Left lung (tissue), 10 donors: ENCODE data around the gene YIF1A. TPM values are rescaled to one million over a fixed set of nuclear protein-coding genes. Genes with fewer than 3 reads are reported as not detected.

ENCODE experiments used
- ATAC-seq: fragments of 200-7000 bp; cut with Tn5 transposase; one replicate; pipeline ENCODE4 v1.9.1; 2020; ENCODE audit warnings: moderate library complexity
- DNase-seq, 4 donors: peaks; one replicate each; pipeline ENCODE4 v3.0.0-alpha.2; 2013 to 2020
- H3K27ac ChIP-seq, 2 donors: fragments of 200-600 bp; sonication (generic) in 1 of 2; one replicate each; pipeline versions ENCODE4 v1.5.0 to v1.8.0; 2020 to 2021
- H3K27me3 ChIP-seq, 2 donors: fragments of 200-600 bp; sonication (generic) in 1 of 2; one replicate each; pipeline versions ENCODE4 v1.5.0 to v1.8.0; 2020 to 2021
- H3K36me3 ChIP-seq, 2 donors: fragments of 200-600 bp; sonication (generic) in 1 of 2; one replicate each; pipeline versions ENCODE4 v1.5.0 to v1.8.0; 2020 to 2021
- H3K4me1 ChIP-seq, 2 donors: fragments of 200-600 bp; one replicate each; pipeline ENCODE4 v1.8.0; 2021
- H3K4me3 ChIP-seq, 2 donors: fragments of 200-600 bp; sonication (generic) in 1 of 2; one replicate each; pipeline versions ENCODE4 v1.5.0 to v1.8.0; 2020 to 2021; ENCODE audit warnings: mild to moderate bottlenecking in 1 of 2
- H3K9me3 ChIP-seq, 2 donors: fragments of 200-600 bp; sonication (generic) in 1 of 2; one replicate each; pipeline versions ENCODE4 v1.5.0 to v1.8.0; 2020 to 2021
- intact Hi-C, 2 donors: fragments of 100-400 bp; cut with DNase I; formaldehyde crosslinking; loops; one replicate each; pipeline versions ENCODE4 v1.11.2 to v1.14.2; 2022
- polyA plus RNA-seq, 6 donors: library from polyadenylated mRNA; unstranded; fragments of 120-200 nt; gene quantifications; one replicate each; pipeline ENCODE4 v1.2.1, GENCODE V29; 2013; ENCODE audit not compliant: insufficient read length in 6 of 6
- total RNA-seq, 2 donors: library from RNA; stranded (reverse); fragmentation: NEBNext Ultra II Directional; extraction: Animal tissue kit (Norgen Biotek cat#: 25700); gene quantifications; one replicate each; pipeline ENCODE4 v1.2.1, GENCODE V29; 2021
- TF ChIP-seq, protein P1 (sequence below), 2 donors: fragments of 200-600 bp; sonication (generic) in 1 of 2; IDR thresholded peaks; one replicate each; pipeline versions ENCODE4 v1.5.0 to v1.8.0; 2021; ENCODE audit warnings: antibody characterized with exemption in 2 of 2
- donor health status: DM: no; HTN: yes; CAD: no.
- donor health status: DM: no; HTN: no; CAD: no.

YIF1A gene
- total and polyA plus RNA-seq, 8 donors = 32.9 to 118 (median 45.9) TPM

DNA sequence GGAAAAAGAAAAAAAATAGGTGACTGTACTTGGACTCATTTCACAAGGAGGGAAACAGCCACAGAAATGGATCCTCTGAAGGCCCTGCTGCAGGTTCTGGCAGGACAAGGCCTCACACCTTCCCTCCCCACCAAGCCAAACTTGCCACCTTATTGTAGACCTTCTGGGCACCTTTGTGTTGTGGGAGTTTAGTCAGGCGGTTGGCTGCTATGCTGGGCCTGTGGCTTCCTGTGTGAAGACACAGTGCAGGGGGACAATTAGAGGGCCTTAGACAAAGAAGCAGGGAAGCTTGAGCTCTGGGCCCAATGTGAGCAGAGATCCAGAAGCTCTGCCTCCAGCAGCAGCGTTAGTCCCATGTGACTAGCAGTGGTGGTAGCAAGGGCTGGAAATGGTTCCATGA, 16.3 kb downstream of the YIF1A start:
- Histone ChIP-seq H3K36me3 (peaks cover 0 to 58% of the 10 kb centered on the region in 2 donors), H3K4me3 (no peak overlapping the region), H3K27me3 (peaks cover 0 to 3% of the 10 kb centered on the region in 2 donors), H3K9me3 (no peaks in the 10 kb centered on the region), H3K4me1 (peaks cover 8 to 32% of the 10 kb centered on the region in 2 donors), H3K27ac (no peak overlapping the region)
- ATAC-seq (no peak), DNase-seq (no peak)
- intact Hi-C loops = no loop called here
- TF ChIP-seq, protein P1, sequence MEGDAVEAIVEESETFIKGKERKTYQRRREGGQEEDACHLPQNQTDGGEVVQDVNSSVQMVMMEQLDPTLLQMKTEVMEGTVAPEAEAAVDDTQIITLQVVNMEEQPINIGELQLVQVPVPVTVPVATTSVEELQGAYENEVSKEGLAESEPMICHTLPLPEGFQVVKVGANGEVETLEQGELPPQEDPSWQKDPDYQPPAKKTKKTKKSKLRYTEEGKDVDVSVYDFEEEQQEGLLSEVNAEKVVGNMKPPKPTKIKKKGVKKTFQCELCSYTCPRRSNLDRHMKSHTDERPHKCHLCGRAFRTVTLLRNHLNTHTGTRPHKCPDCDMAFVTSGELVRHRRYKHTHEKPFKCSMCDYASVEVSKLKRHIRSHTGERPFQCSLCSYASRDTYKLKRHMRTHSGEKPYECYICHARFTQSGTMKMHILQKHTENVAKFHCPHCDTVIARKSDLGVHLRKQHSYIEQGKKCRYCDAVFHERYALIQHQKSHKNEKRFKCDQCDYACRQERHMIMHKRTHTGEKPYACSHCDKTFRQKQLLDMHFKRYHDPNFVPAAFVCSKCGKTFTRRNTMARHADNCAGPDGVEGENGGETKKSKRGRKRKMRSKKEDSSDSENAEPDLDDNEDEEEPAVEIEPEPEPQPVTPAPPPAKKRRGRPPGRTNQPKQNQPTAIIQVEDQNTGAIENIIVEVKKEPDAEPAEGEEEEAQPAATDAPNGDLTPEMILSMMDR (IDR thresholded peaks at IDR 0.05) = no peak

DNA sequence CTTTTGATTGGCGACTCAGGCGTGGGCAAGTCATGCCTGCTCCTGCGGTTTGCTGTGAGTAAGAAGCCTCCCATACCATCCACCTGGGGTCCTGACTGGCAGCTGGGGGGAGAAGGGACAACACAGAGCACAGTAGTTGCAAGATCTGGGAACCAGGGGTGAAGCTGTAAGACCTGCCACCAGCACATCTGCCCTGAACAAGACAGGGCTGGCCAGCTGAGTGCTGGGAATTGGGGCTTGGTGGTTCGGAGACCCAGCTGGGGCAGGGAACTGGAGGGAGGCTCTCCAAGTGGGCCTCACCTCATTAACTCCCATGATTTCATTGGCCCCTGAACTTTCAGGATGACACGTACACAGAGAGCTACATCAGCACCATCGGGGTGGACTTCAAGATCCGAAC, 17.1 kb downstream of the YIF1A start:
- peaks cover 0 to 55% of the 10 kb centered on the region in 2 donors for H3K36me3 ChIP-seq
- no peak for DNase-seq
- H3K9me3 ChIP-seq = no peaks in the 10 kb centered on the region
- H3K27me3 ChIP-seq = no peaks in the 10 kb centered on the region
- ATAC-seq = no peak
- no peak overlapping the region for H3K27ac ChIP-seq
- H3K4me3 ChIP-seq = no peak overlapping the region
- intact Hi-C loops = no loop called here
- H3K4me1 ChIP-seq = peaks cover 8 to 30% of the 10 kb centered on the region in 2 donors
- TF ChIP-seq, protein P1 (IDR thresholded peaks at IDR 0.05) = no peak

DNA sequence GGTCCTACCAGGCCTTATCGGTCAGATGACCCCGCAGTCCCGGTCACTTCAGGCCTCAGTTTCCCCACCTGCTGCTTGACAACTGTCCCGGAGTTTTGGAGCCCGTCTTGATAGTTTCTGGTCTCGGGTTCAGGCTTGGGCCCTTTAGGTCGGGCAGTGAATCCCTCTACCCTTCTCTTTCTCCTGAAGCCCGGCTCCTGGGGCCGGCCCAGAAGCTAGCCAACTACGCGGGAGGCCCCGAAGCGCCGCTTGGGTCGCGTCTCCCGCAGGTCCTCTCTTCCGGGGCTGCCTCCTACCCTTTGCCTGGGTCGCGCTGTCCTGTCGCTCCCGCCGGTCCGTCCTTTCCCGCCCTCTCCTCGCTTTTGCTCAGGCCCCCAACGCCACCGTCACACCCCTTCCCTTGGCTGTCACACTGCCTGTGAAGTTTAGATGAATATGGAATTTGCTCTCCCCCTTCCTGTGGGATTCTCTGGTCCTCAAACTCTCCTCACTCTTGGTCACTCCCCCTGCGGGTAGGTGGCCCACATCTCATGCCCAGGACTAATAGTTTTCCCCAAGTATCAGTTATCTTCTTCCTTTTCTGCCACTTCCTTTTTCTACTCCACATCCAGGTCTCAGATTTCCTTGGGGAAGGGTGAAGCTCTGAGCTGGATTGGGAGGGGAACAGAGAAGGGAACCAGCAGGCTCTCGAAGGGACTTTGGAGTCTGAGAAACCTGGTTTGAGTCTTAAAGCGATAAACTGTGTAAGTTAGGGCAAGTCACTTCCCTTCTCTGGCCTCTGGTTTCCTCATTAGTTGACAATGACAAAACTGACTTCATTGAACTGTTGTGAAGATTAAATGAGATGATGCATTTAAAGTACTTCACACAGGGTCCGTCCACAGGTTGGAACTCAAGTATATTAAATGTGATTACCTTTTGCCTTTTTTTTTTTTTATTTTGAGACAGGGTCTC, 19.7 kb downstream of the YIF1A start:
- TF ChIP-seq, protein P1 (IDR thresholded peaks at IDR 0.05) = no peak
- Histone ChIP-seq H3K27me3 (no peaks in the 10 kb centered on the region), H3K4me3 (peak overlapping the region; percentile 95 to 97), H3K36me3 (peaks cover 0 to 45% of the 10 kb centered on the region in 2 donors), H3K9me3 (no peaks in the 10 kb centered on the region), H3K27ac (peak overlapping the region; percentile 93 to 94), H3K4me1 (peaks cover 9 to 30% of the 10 kb centered on the region in 2 donors)
- no peak for ATAC-seq
- intact Hi-C loops = no loop called here
- DNase-seq = peak in 2 of 4 donors; percentile 16 to 61

DNA sequence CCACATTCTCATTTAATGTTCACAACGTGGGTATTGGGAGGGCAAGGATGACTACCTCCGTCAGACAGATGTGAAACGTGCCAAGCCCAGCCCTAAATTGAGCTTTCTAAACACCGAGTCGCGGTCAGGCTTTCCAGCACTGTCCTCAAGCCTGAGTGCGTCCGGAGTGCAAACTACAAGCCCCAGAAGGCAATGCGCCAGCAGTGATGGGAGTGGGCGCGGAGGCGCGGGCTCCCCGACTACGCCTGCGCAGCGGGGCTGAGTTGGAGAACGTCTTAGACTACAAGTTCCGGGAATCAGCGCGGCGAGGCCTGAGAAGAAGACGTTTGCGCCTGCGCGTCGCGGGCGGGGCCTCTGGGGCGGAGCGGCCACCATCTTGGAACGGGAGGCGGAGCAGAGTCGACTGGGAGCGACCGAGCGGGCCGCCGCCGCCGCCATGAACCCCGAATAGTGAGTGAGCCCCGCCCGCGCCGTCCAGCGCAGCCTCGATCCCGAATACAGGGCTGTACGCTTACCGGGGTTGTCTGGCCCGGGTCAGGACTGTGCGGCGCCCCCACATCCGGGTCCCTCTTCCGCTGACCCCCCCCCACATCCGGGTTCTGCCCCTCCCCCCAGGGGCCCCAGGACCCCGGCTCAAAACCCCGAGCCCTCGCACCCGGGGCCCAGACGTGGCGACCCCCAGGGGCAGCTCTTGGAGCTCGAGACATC, 20.5 kb downstream of the YIF1A start, which contains the start of gene RAB1B:
RAB1B (plus strand) TSS at position 396 of the 708 bp plus-strand sequence; CDS start at position 437, 41 bp downstream.
- H3K36me3 ChIP-seq = peaks cover 0 to 42% of the 10 kb centered on the region in 2 donors
- intact Hi-C loops = no loop called here
- ATAC-seq = peak; percentile 90

More for the DNA sequence above, 20.5 kb downstream of the YIF1A start, which contains the start of gene RAB1B:
- peak within 1 kb of the TSS; percentile 93 to 94 for H3K27ac ChIP-seq
- DNase-seq = peak; percentile 100
- peak within 1 kb of the TSS; percentile 95 to 97 for H3K4me3 ChIP-seq
- no peaks in the 10 kb centered on the region for H3K9me3 ChIP-seq
- peaks cover 9 to 30% of the 10 kb centered on the region in 2 donors for H3K4me1 ChIP-seq
- H3K27me3 ChIP-seq = no peaks in the 10 kb centered on the region
- TF ChIP-seq, protein P1 (IDR thresholded peaks at IDR 0.05) = no peak
